HCT116 (cell line): ENCODE measurements around the gene DCDC2C.

Experiments used
- EGR1 ChIP-seq: IDR thresholded peaks from 2 replicates; pipeline ENCODE4 v1.6.1; 2012; ENCODE audit warnings: low read depth
- EZH2 ChIP-seq: fragments of 200-600 bp; sonication (generic); IDR thresholded peaks from 2 replicates; pipeline ENCODE4 v1.6.1; 2017; ENCODE audit warnings: antibody characterized with exemption, mixed run types
- MAX ChIP-seq: IDR thresholded peaks from 2 replicates; pipeline ENCODE4 v1.6.1; 2012
- POLR2A ChIP-seq: IDR thresholded peaks from 2 replicates; pipeline ENCODE4 v1.7.0; 2011; ENCODE audit warnings: borderline replicate concordance; ENCODE audit not compliant: insufficient read depth, insufficient read length; ENCODE audit errors: extremely low read depth
- POLR2AphosphoS5 ChIP-seq: IDR thresholded peaks from 2 replicates; pipeline ENCODE4 v1.6.1; 2011; ENCODE audit warnings: mild to moderate bottlenecking, low read depth, low read length, moderate library complexity
- SRF ChIP-seq: IDR thresholded peaks from 2 replicates; pipeline ENCODE4 v1.6.1; 2012; ENCODE audit warnings: low read depth
- YY1 ChIP-seq: IDR thresholded peaks from 2 replicates; pipeline ENCODE4 v1.6.1; 2011; ENCODE audit warnings: low read length, low read depth, moderate library complexity, mild to moderate bottlenecking; ENCODE audit not compliant: insufficient replicate concordance; ENCODE audit errors: extremely low read depth
- TF ChIP-seq, protein P1 (sequence below), 3 experiments: fragments of 200-600 bp in 1 of 3; sonication (generic) in 1 of 3; IDR thresholded peaks in 2 of 3; conservative IDR thresholded peaks in 1 of 3; 2 replicates each; pipeline ENCODE4 v1.5.1; 2012 to 2017; ENCODE audit warnings: low read depth in 2 of 3, low read length in 2 of 3, antibody characterized with exemption in 1 of 3, borderline replicate concordance in 1 of 3, control low read depth in 1 of 3, mild to moderate bottlenecking in 1 of 3, mixed read lengths in 1 of 3, mixed run types in 1 of 3, moderate library complexity in 1 of 3; ENCODE audit not compliant: insufficient read depth in 1 of 3

DNA sequence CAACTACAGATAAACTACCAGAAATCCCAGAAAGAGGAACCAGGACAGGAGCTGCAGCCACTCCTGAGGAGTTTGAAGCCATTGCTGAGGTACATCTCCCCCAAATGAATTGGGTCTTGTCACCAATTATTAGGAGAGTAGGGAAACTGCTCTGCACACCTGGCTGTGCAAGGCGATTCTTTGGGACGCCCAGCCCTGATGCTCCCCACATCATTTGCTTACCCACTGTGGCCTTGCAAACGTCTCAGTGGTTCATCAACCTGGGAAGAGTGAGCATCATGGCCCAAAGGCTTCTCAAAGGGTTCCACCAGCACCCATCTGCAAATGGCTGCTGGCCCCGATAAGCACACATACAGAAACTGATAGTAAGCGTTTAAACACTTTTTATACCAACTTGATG is 21.8 kb upstream of the DCDC2C start:
- TF ChIP-seq, protein P1, sequence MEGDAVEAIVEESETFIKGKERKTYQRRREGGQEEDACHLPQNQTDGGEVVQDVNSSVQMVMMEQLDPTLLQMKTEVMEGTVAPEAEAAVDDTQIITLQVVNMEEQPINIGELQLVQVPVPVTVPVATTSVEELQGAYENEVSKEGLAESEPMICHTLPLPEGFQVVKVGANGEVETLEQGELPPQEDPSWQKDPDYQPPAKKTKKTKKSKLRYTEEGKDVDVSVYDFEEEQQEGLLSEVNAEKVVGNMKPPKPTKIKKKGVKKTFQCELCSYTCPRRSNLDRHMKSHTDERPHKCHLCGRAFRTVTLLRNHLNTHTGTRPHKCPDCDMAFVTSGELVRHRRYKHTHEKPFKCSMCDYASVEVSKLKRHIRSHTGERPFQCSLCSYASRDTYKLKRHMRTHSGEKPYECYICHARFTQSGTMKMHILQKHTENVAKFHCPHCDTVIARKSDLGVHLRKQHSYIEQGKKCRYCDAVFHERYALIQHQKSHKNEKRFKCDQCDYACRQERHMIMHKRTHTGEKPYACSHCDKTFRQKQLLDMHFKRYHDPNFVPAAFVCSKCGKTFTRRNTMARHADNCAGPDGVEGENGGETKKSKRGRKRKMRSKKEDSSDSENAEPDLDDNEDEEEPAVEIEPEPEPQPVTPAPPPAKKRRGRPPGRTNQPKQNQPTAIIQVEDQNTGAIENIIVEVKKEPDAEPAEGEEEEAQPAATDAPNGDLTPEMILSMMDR (IDR thresholded peaks at IDR 0.05 in 2 of 3, conservative IDR thresholded peaks at IDR 0.05 in 1 of 3; ENCODE audit: borderline replicate concordance in 1 of 3, insufficient read depth in 1 of 3, low read depth in 2 of 3, low read length in 2 of 3): no peak
- no peak for TF ChIP-seq POLR2A
- no peak for TF ChIP-seq MAX
- TF ChIP-seq YY1: no peak
- no peak for TF ChIP-seq SRF
- TF ChIP-seq POLR2AphosphoS5: no peak
- TF ChIP-seq EGR1: no peak
- TF ChIP-seq EZH2: no peak
